ENCODE results near the gene ALDH3B2. TPM values are rescaled to one million over a fixed set of nuclear protein-coding genes. Genes with fewer than 3 reads are reported as not detected.
"Not testable (repeated sequence)": the region's sequence is repeated elsewhere in the genome, so short reads cannot be mapped to it uniquely, and the experiment has no call there.

ALDH3B2 gene
- polyA plus RNA-seq, 1 of the 3 experiments (the other 2 are of a cell fraction), result not detected

GRCh38 chr11:67685641-67686332, 11.4 kb upstream of the ALDH3B2 start:
- H3K9ac ChIP-seq; H4K20me1 ChIP-seq (ENCODE audit: insufficient read depth); H3K9me3 ChIP-seq; H3K4me2 ChIP-seq; H3K79me2 ChIP-seq (ENCODE audit: insufficient read depth); H3K27ac ChIP-seq (ENCODE audit: low read depth in 2 of 2, low read length in 1 of 2); H3F3A ChIP-seq (replicated peaks; ENCODE audit: insufficient read depth); H3K9me2 ChIP-seq; H3K4me1 ChIP-seq (ENCODE audit: control insufficient read depth in 1 of 2, insufficient read depth in 2 of 2, low read depth in 1 of 2, low read length in 1 of 2); POLR2A ChIA-PET; H2AFZ ChIP-seq (ENCODE audit: low read depth); H3K4me3 ChIP-seq (ENCODE audit: low read depth in 2 of 2, low read length in 1 of 2); DNase-seq; H3K36me3 ChIP-seq (replicated peaks in 1 of 2; ENCODE audit: control insufficient read depth in 1 of 2, insufficient read depth in 2 of 2, low read length in 1 of 2): not testable (repeated sequence)
- 48% methylated on average over 8 of the region's 8 CpGs for WGBS (ENCODE audit: low lambda C conversion rate)
- H3K27me3 ChIP-seq (ENCODE audit: insufficient read depth), result peaks cover 16% of the 10 kb centered on the region; the same call in 1 of the 2 replicates
- CTCF ChIA-PET, result interaction anchor here (0.9 to 1.6 kb wide), 2 partner anchors 14 to 26 kb away, joined by 3 to 4 read pairs; no protein-coding TSS in a partner anchor

GRCh38 chr11:67682126-67683034, 8.0 kb upstream of the ALDH3B2 start:
- DNase-seq; H3K4me1 ChIP-seq (ENCODE audit: control insufficient read depth in 1 of 2, insufficient read depth in 2 of 2, low read depth in 1 of 2, low read length in 1 of 2); H3K9ac ChIP-seq; H3K27ac ChIP-seq (ENCODE audit: low read depth in 2 of 2, low read length in 1 of 2); H2AFZ ChIP-seq (ENCODE audit: low read depth); H3K4me3 ChIP-seq (ENCODE audit: low read depth in 2 of 2, low read length in 1 of 2); H4K20me1 ChIP-seq (ENCODE audit: insufficient read depth); H3K79me2 ChIP-seq (ENCODE audit: insufficient read depth); H3K36me3 ChIP-seq (replicated peaks in 1 of 2; ENCODE audit: control insufficient read depth in 1 of 2, insufficient read depth in 2 of 2, low read length in 1 of 2); H3K9me2 ChIP-seq; POLR2A ChIA-PET; H3K4me2 ChIP-seq; H3F3A ChIP-seq (replicated peaks; ENCODE audit: insufficient read depth); H3K9me3 ChIP-seq; H3K27me3 ChIP-seq (ENCODE audit: insufficient read depth): not testable (repeated sequence)
- WGBS (ENCODE audit: low lambda C conversion rate), result 65% methylated on average over 14 of the region's 14 CpGs
- CTCF ChIA-PET, result interaction anchor here (1.1 to 1.2 kb wide), 2 partner anchors 23 to 68 kb away, joined by 4 read pairs; no protein-coding TSS in a partner anchor

GRCh38 chr11:67680696-67681470, 6.5 kb upstream of the ALDH3B2 start:
- no peak overlapping the region for H3K4me3 ChIP-seq (ENCODE audit: low read depth in 2 of 2, low read length in 1 of 2)
- H3K36me3 ChIP-seq (replicated peaks in 1 of 2; ENCODE audit: control insufficient read depth in 1 of 2, insufficient read depth in 2 of 2, low read length in 1 of 2), result no peaks in the 10 kb centered on the region
- H3K9ac ChIP-seq, result no peak overlapping the region
- DNase-seq, result no peak
- no peaks in the 10 kb centered on the region for H3K9me2 ChIP-seq
- H3F3A ChIP-seq (replicated peaks; ENCODE audit: insufficient read depth), result no peaks in the 10 kb centered on the region
- H2AFZ ChIP-seq (ENCODE audit: low read depth), result no peak overlapping the region
- no peak overlapping the region for H3K4me2 ChIP-seq
- no peaks in the 10 kb centered on the region; the same call in 1 of the 2 replicates for H3K27me3 ChIP-seq (ENCODE audit: insufficient read depth)
- ChIA-PET CTCF (interaction anchor here (1.1 to 1.2 kb wide), 2 partner anchors 21 to 67 kb away, joined by 4 read pairs; no protein-coding TSS in a partner anchor), POLR2A (no interaction called here)
- no peaks in the 10 kb centered on the region for H4K20me1 ChIP-seq (ENCODE audit: insufficient read depth)
- WGBS (ENCODE audit: low lambda C conversion rate), result 33% methylated on average over 3 of the region's 3 CpGs
- no peaks in the 10 kb centered on the region for H3K4me1 ChIP-seq (ENCODE audit: control insufficient read depth in 1 of 2, insufficient read depth in 2 of 2, low read depth in 1 of 2, low read length in 1 of 2)
- no peak overlapping the region for H3K27ac ChIP-seq (ENCODE audit: low read depth in 2 of 2, low read length in 1 of 2)
- no peaks in the 10 kb centered on the region for H3K79me2 ChIP-seq (ENCODE audit: insufficient read depth)
- H3K9me3 ChIP-seq, result no peaks in the 10 kb centered on the region
- no peak for TF ChIP-seq GATA2 (CRISPR knock-in tag; IDR thresholded peaks at IDR 0.05)
- no peak for TF ChIP-seq USF2 (IDR thresholded peaks at IDR 0.05; ENCODE audit: borderline replicate concordance, low read depth, low read length)
- no peak for TF ChIP-seq MAX (IDR thresholded peaks at IDR 0.05; ENCODE audit: low read depth)
- no peak for TF ChIP-seq CTCF (IDR thresholded peaks at IDR 0.05)

All from SK-N-SH (cell line).